GM12878 (cell line): ENCODE measurements around the gene TESMIN.

Experiments
- ATF7 ChIP-seq: fragments of 450-650 bp; IDR thresholded peaks from 2 replicates; pipeline ENCODE4 v1.6.1; 2016; ENCODE audit warnings: low read depth, mild to moderate bottlenecking
- CHD4 ChIP-seq: fragments of 200-600 bp; sonication (generic); IDR thresholded peaks from 2 replicates; pipeline ENCODE4 v1.6.1; 2016; ENCODE audit warnings: mild to moderate bottlenecking
- POLR2A ChIP-seq: IDR thresholded peaks from 2 replicates; pipeline ENCODE4 v1.6.1; 2011; ENCODE audit warnings: low read depth, mild to moderate bottlenecking, low read length
- POLR2AphosphoS2 ChIP-seq: IDR thresholded peaks from 2 replicates; pipeline ENCODE4 v1.6.1; 2011; ENCODE audit warnings: low read depth, mild to moderate bottlenecking, low read length, improper control_type of control experiment, moderate library complexity
- POLR2AphosphoS5 ChIP-seq: IDR thresholded peaks from 2 replicates; pipeline ENCODE4 v1.6.1; 2011; ENCODE audit warnings: mild to moderate bottlenecking, low read length, inconsistent platforms
- RFX5 ChIP-seq: IDR thresholded peaks from 2 replicates; pipeline ENCODE4 v1.6.1; 2011; ENCODE audit warnings: low read depth, low read length, improper control_type of control experiment
- SIN3A ChIP-seq: IDR thresholded peaks from 2 replicates; pipeline ENCODE4 v1.6.1; 2012; ENCODE audit warnings: low read depth, low read length, improper control_type of control experiment
- SUPT20H ChIP-seq: IDR thresholded peaks from 2 replicates; pipeline ENCODE4 v1.6.1; 2011; ENCODE audit warnings: low read depth, mild to moderate bottlenecking, low read length, moderate library complexity, borderline replicate concordance; ENCODE audit not compliant: control insufficient read depth
- WRNIP1 ChIP-seq: IDR thresholded peaks from 2 replicates; pipeline ENCODE4 v1.6.1; 2011; ENCODE audit warnings: low read depth, low read length, improper control_type of control experiment, borderline replicate concordance
- TF ChIP-seq, protein P1 (sequence below), 3 experiments: IDR thresholded peaks in 2 of 3; conservative IDR thresholded peaks in 1 of 3; 2 replicates each; pipeline ENCODE4 v1.5.1; 2011; ENCODE audit warnings: low read depth in 3 of 3, low read length in 3 of 3, mild to moderate bottlenecking in 3 of 3, control low read depth in 2 of 3, moderate library complexity in 2 of 3, inconsistent platforms in 1 of 3, mixed read lengths in 1 of 3; ENCODE audit not compliant: control insufficient read depth in 2 of 3, insufficient read depth in 1 of 3; ENCODE audit errors: extremely low read depth in 1 of 3
- TF ChIP-seq, protein P2 (sequence below): IDR thresholded peaks from 2 replicates; pipeline ENCODE4 v1.6.1; 2012; ENCODE audit warnings: low read depth, low read length, improper control_type of control experiment
- TF ChIP-seq, protein P3 (sequence below): IDR thresholded peaks from 2 replicates; pipeline ENCODE4 v1.6.1; 2012; ENCODE audit warnings: low read depth, low read length, improper control_type of control experiment

DNA sequence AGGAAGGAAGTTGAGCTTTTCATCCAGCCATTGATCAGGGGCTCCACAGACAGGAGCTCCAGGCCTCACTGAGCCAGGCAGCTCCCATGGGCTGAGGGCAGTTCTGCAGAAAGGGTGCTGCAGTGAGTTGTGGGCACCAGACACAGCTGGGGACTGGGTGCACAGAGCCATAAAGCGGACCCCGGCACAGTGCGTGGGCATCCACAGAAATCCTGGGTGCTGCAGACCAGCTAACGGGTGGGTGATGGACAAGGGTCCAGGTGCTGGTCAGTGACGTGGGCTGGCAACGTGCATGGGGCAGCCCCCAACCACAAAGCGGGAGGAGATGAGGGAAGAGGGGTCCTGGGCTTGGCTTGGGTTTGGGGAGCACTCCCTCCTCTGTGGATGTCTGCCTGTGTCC is 86.4 kb downstream of the TESMIN start:
- TF ChIP-seq, protein P1, sequence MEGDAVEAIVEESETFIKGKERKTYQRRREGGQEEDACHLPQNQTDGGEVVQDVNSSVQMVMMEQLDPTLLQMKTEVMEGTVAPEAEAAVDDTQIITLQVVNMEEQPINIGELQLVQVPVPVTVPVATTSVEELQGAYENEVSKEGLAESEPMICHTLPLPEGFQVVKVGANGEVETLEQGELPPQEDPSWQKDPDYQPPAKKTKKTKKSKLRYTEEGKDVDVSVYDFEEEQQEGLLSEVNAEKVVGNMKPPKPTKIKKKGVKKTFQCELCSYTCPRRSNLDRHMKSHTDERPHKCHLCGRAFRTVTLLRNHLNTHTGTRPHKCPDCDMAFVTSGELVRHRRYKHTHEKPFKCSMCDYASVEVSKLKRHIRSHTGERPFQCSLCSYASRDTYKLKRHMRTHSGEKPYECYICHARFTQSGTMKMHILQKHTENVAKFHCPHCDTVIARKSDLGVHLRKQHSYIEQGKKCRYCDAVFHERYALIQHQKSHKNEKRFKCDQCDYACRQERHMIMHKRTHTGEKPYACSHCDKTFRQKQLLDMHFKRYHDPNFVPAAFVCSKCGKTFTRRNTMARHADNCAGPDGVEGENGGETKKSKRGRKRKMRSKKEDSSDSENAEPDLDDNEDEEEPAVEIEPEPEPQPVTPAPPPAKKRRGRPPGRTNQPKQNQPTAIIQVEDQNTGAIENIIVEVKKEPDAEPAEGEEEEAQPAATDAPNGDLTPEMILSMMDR (IDR thresholded peaks at IDR 0.05 in 2 of 3, conservative IDR thresholded peaks at IDR 0.05 in 1 of 3; ENCODE audit: control insufficient read depth in 2 of 3, extremely low read depth in 1 of 3, insufficient read depth in 1 of 3, low read depth in 3 of 3, low read length in 3 of 3) = no peak
- no peak for TF ChIP-seq CHD4
- TF ChIP-seq WRNIP1 = no peak
- TF ChIP-seq POLR2A = no peak
- TF ChIP-seq POLR2AphosphoS2 = no peak
- TF ChIP-seq, protein P2, sequence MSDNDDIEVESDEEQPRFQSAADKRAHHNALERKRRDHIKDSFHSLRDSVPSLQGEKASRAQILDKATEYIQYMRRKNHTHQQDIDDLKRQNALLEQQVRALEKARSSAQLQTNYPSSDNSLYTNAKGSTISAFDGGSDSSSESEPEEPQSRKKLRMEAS = no peak
- TF ChIP-seq SIN3A = no peak
- TF ChIP-seq SUPT20H = no peak
- no peak for TF ChIP-seq RFX5
- TF ChIP-seq POLR2AphosphoS5 = no peak
- TF ChIP-seq, protein P3, sequence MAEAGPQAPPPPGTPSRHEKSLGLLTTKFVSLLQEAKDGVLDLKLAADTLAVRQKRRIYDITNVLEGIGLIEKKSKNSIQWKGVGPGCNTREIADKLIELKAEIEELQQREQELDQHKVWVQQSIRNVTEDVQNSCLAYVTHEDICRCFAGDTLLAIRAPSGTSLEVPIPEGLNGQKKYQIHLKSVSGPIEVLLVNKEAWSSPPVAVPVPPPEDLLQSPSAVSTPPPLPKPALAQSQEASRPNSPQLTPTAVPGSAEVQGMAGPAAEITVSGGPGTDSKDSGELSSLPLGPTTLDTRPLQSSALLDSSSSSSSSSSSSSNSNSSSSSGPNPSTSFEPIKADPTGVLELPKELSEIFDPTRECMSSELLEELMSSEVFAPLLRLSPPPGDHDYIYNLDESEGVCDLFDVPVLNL = no peak
- no peak for TF ChIP-seq ATF7
